ENCODE results near the gene MFGE8.

DNA sequence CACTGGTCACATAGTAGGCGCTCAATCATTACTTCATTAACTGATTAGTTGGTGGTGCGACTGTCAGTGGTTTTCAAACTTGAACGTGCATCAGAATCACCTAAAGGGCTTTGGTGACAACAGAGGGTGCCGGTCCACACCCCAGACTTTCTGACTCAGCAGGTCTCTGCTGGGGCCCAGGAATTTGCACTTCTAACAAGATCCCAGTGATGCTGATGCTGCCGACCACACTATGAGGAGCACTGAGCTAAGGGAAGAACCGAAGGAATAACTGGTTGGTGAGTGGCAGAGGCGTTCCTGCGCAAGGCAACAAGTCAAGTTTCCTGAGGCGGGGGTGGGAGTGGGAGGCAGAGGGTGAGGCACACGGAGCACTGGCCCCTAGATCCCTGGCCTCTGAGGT is 36.6 kb downstream of the MFGE8 start:
- no peak for TF ChIP-seq ARNTL (CRISPR knock-in tag; IDR thresholded peaks at IDR 0.05; ENCODE audit: borderline replicate concordance, low read depth)
- TF ChIP-seq ZC3H10 (CRISPR knock-in tag; IDR thresholded peaks at IDR 0.05), result no peak
- TF ChIP-seq, protein P1, sequence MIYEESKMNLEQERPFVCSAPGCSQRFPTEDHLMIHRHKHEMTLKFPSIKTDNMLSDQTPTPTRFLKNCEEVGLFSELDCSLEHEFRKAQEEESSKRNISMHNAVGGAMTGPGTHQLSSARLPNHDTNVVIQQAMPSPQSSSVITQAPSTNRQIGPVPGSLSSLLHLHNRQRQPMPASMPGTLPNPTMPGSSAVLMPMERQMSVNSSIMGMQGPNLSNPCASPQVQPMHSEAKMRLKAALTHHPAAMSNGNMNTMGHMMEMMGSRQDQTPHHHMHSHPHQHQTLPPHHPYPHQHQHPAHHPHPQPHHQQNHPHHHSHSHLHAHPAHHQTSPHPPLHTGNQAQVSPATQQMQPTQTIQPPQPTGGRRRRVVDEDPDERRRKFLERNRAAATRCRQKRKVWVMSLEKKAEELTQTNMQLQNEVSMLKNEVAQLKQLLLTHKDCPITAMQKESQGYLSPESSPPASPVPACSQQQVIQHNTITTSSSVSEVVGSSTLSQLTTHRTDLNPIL (CRISPR knock-in tag; IDR thresholded peaks at IDR 0.05; ENCODE audit: low read depth), result no peak
- no peak for TF ChIP-seq PPARA (CRISPR knock-in tag; IDR thresholded peaks at IDR 0.05; ENCODE audit: borderline replicate concordance)
- TF ChIP-seq ZFP3 (CRISPR knock-in tag; IDR thresholded peaks at IDR 0.05), result no peak
- no peak for TF ChIP-seq RARB (CRISPR knock-in tag; IDR thresholded peaks at IDR 0.05)
- TF ChIP-seq ESRRG (CRISPR knock-in tag; IDR thresholded peaks at IDR 0.05), result no peak
- TF ChIP-seq ZNF8 (CRISPR knock-in tag; IDR thresholded peaks at IDR 0.05), result no peak
- no peak for TF ChIP-seq BACH2 (CRISPR knock-in tag; IDR thresholded peaks at IDR 0.05; ENCODE audit: borderline replicate concordance)
- TF ChIP-seq, protein P2, sequence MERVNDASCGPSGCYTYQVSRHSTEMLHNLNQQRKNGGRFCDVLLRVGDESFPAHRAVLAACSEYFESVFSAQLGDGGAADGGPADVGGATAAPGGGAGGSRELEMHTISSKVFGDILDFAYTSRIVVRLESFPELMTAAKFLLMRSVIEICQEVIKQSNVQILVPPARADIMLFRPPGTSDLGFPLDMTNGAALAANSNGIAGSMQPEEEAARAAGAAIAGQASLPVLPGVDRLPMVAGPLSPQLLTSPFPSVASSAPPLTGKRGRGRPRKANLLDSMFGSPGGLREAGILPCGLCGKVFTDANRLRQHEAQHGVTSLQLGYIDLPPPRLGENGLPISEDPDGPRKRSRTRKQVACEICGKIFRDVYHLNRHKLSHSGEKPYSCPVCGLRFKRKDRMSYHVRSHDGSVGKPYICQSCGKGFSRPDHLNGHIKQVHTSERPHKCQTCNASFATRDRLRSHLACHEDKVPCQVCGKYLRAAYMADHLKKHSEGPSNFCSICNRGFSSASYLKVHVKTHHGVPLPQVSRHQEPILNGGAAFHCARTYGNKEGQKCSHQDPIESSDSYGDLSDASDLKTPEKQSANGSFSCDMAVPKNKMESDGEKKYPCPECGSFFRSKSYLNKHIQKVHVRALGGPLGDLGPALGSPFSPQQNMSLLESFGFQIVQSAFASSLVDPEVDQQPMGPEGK (CRISPR knock-in tag; IDR thresholded peaks at IDR 0.05; ENCODE audit: borderline replicate concordance), result no peak
- TF ChIP-seq SNAI2 (CRISPR knock-in tag; IDR thresholded peaks at IDR 0.05), result no peak
- no peak for TF ChIP-seq TCF4 (CRISPR knock-in tag; IDR thresholded peaks at IDR 0.05; ENCODE audit: borderline replicate concordance)
- TF ChIP-seq ISL1 (CRISPR knock-in tag; IDR thresholded peaks at IDR 0.05), result no peak
- TF ChIP-seq ZNF70 (CRISPR knock-in tag; IDR thresholded peaks at IDR 0.05), result no peak

All from SK-N-SH treated with all-trans-retinoic acid at 6 μM for 48 hours (cell line).